GM21515 (cell line): Measurements from ENCODE around the gene RALGPS1.

Experiments
- ATAC-seq: cut with Tn5 transposase; IDR thresholded peaks from one replicate; pipeline ENCODE4 v1.9.1; 2021; ENCODE audit not compliant: unreplicated experiment

The RALGPS1 gene

GRCh38 chr9:127020036-127020801 lies 105.6 kb downstream of the RALGPS1 start:
- no peak for ATAC-seq

- no peak for ATAC-seq
These were observed 106.2 kb downstream of the RALGPS1 start for GRCh38 chr9:127020802-127021078.

- ATAC-seq: no peak
These were observed 107.2 kb downstream of the RALGPS1 start for GRCh38 chr9:127021664-127022363.

GRCh38 chr9:127022913-127023660 lies 108.5 kb downstream of the RALGPS1 start:
- ATAC-seq: no peak

- no peak for ATAC-seq
These were observed 110.5 kb downstream of the RALGPS1 start for GRCh38 chr9:127025042-127025441.

- no peak for ATAC-seq
These were observed 113.1 kb downstream of the RALGPS1 start for GRCh38 chr9:127027694-127028093.

- no peak for ATAC-seq
These were observed 115.0 kb downstream of the RALGPS1 start for GRCh38 chr9:127029548-127029947.

GRCh38 chr9:127030814-127031740 lies 116.5 kb downstream of the RALGPS1 start:
- ATAC-seq: no peak

- ATAC-seq: no peak
These were observed 117.7 kb downstream of the RALGPS1 start for GRCh38 chr9:127032256-127032655.

GRCh38 chr9:127033061-127033460 lies 118.5 kb downstream of the RALGPS1 start:
- ATAC-seq: no peak

GRCh38 chr9:127033789-127034188 lies 119.2 kb downstream of the RALGPS1 start:
- no peak for ATAC-seq

- no peak for ATAC-seq
These were observed 120.1 kb downstream of the RALGPS1 start for GRCh38 chr9:127034691-127035090.

- ATAC-seq: no peak
These were observed 120.8 kb downstream of the RALGPS1 start for GRCh38 chr9:127035423-127035822.

- no peak for ATAC-seq
These were observed 121.4 kb downstream of the RALGPS1 start for GRCh38 chr9:127035948-127036347.

GRCh38 chr9:127036437-127036836 lies 121.9 kb downstream of the RALGPS1 start:
- ATAC-seq: no peak

GRCh38 chr9:127038531-127038930 lies 123.9 kb downstream of the RALGPS1 start:
- ATAC-seq: no peak

GRCh38 chr9:127039492-127039891 lies 124.9 kb downstream of the RALGPS1 start:
- no peak for ATAC-seq

GRCh38 chr9:127045148-127045547 lies 130.6 kb downstream of the RALGPS1 start:
- ATAC-seq: no peak

- ATAC-seq: no peak
These were observed 133.4 kb downstream of the RALGPS1 start for GRCh38 chr9:127047971-127048370.

- no peak for ATAC-seq
These were observed 134.5 kb downstream of the RALGPS1 start for GRCh38 chr9:127049044-127049443.

GRCh38 chr9:127049581-127049980 lies 135.0 kb downstream of the RALGPS1 start:
- ATAC-seq: no peak
